GM18519 (cell line): Measurements from ENCODE around the gene TNS3.

ENCODE experiments used
- ATAC-seq: cut with Tn5 transposase; IDR thresholded peaks from one replicate; pipeline ENCODE4 v1.9.1; 2021; ENCODE audit warnings: mild to moderate bottlenecking, moderate library complexity; ENCODE audit not compliant: unreplicated experiment, low FRiP score

Gene TNS3

GRCh38 chr7:47568547-47568946 lies 13.4 kb downstream of the TNS3 start:
- no peak for ATAC-seq

- no peak for ATAC-seq
These were observed 13.9 kb downstream of the TNS3 start for GRCh38 chr7:47568056-47568455.

- ATAC-seq: no peak
These were observed 16.2 kb downstream of the TNS3 start for GRCh38 chr7:47565640-47566250.

GRCh38 chr7:47563521-47563920 lies 18.4 kb downstream of the TNS3 start:
- no peak for ATAC-seq

- no peak for ATAC-seq
These were observed 20.0 kb downstream of the TNS3 start for GRCh38 chr7:47561715-47562446.

GRCh38 chr7:47559306-47560220 lies 22.3 kb downstream of the TNS3 start:
- ATAC-seq: no peak

GRCh38 chr7:47557694-47558670 lies 23.9 kb downstream of the TNS3 start:
- no peak for ATAC-seq

- no peak for ATAC-seq
These were observed 24.6 kb downstream of the TNS3 start for GRCh38 chr7:47557317-47557693.

- no peak for ATAC-seq
These were observed 25.3 kb downstream of the TNS3 start for GRCh38 chr7:47556511-47557180.

- no peak for ATAC-seq
These were observed 28.6 kb downstream of the TNS3 start for GRCh38 chr7:47553309-47553708.

- ATAC-seq: peak; percentile 100
These were observed 29.3 kb downstream of the TNS3 start for GRCh38 chr7:47552621-47553020.

GRCh38 chr7:47551668-47552440 lies 30.1 kb downstream of the TNS3 start:
- ATAC-seq: no peak

- ATAC-seq: no peak
These were observed 31.0 kb downstream of the TNS3 start for GRCh38 chr7:47550788-47551470.

GRCh38 chr7:47549916-47550315 lies 32.0 kb downstream of the TNS3 start:
- ATAC-seq: no peak

- ATAC-seq: no peak
These were observed 32.5 kb downstream of the TNS3 start for GRCh38 chr7:47549397-47549796.

GRCh38 chr7:47548546-47548945 lies 33.4 kb downstream of the TNS3 start:
- ATAC-seq: no peak

- ATAC-seq: no peak
These were observed 35.0 kb downstream of the TNS3 start for GRCh38 chr7:47546733-47547494.

GRCh38 chr7:47546171-47546570 lies 35.7 kb downstream of the TNS3 start:
- no peak for ATAC-seq
